GM18858 (cell line): ENCODE measurements around the gene OVAAL.
"Not testable (repeated sequence)": the region's sequence is repeated elsewhere in the genome, so short reads cannot be mapped to it uniquely, and the experiment has no call there.

ENCODE experiments used
- ATAC-seq: cut with Tn5 transposase; IDR thresholded peaks from one replicate; pipeline ENCODE4 v1.9.1; 2021; ENCODE audit not compliant: unreplicated experiment

OVAAL gene

GRCh38 chr1:180540697-180541594, 17.8 kb upstream of the OVAAL start:
- no peak for ATAC-seq

- ATAC-seq = no peak
Observed at GRCh38 chr1:180542113-180542837, 16.5 kb upstream of the OVAAL start.

GRCh38 chr1:180542838-180543145, 16.0 kb upstream of the OVAAL start:
- no peak for ATAC-seq

DNA sequence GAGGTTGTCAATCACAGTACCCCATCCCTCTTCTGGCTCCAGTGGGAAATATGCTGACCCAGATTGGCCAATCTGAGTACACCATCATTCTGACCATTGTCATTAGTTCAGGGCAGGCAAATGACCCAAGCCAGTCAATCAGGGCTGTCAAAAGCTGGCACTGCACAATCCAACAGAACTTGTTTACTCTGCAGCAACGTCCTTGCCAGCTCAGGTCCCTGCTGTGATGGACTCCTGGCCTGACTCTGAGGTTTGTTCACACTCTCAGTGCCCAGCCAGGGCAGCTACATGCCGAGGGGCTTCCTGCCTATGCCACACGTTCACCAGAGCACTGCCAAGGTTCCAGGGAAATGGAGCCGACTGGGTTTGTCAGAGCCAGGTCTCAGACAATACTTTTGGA, 14.7 kb upstream of the OVAAL start:
- ATAC-seq = no peak

DNA sequence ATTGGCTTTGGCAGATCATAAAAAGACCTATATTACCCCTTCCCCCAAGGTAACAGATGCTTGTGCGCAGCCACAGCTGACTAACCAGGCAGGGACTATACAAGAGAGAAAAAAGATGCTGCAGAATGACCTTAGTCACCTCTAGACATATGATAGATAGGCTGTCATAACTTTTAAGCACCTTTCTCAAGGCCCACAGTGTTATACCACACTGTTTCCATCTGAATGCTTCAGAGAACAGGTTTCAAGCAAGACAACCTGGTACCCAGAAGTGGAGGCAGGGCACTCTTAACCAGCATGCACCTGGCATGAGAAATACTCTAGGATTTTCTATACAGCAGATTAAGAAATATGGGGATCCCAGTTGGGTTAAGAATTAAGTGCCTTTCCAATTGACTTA, 12.8 kb upstream of the OVAAL start:
- no peak for ATAC-seq

DNA sequence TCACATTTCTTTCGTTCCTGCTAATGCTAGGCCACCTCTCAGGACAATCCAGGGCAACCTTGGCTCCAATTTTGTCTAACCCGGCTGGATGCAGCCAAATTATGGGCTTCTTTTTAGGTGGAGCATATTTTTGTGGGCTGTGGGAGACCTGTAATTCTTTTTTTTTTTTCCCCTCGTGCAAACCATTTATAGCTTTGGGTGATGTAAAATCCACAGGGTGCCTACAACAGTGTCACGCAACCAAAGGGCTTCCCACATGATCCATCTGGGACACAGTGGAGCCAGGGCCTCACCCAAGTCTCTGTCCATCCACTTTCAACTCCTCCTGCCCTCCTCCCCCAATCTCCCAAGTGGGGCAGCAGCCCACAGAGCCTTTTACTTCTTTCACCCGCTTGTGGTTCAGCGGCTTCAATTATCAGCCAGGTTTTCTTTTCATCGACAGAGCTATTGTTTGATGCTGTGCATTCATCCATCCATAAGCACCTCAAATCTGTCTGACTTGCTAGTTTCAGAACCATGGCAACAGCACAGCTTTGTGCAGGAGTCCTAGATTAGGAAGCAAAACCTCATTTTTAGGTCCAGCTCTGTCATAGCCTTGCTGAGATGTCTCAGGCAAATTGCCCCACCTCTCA, 10.0 kb upstream of the OVAAL start:
- ATAC-seq = no peak

GRCh38 chr1:180549770-180550169, 9.0 kb upstream of the OVAAL start:
- not testable (repeated sequence) for ATAC-seq

DNA sequence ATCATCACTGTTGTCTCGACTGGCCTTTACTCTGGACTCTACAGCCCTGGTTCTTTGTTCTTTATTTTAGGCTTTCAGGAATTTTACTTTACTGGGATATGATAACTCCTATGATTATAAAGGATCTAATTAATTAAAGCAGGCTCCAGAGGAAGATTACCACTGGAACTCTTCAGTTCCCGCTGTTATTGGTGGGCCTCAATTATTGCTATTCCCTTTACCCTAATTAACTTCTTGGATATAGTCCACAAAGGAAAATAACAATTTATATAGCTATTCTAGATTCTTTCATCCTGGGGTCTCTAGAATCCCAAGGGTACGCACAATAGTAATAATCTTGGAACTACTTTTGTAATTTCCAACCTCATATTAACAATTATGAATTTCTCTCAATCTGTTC, 8.5 kb upstream of the OVAAL start:
- no peak for ATAC-seq

- ATAC-seq = no peak
Observed at GRCh38 chr1:180551997-180552396, 6.8 kb upstream of the OVAAL start.

DNA sequence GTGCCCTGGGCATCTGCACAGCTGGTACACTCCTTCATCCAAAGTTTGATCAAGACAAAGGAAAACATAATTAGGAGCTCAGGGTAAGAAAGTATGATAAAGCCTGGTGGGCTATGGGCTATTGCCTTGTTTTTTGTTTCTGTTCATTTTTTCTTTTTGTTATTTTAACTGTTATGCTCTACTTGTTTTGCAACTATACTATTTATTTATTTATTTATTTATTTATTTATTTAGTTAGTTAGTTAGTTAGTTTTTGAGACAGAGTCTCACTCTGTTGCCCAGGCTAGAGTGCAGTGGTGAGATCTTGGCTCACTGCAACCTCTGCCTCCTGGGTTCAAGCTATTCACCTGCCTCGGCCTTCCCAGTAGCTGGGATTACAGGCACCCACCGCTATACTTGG, 5.7 kb upstream of the OVAAL start:
- ATAC-seq = not testable (repeated sequence)

DNA sequence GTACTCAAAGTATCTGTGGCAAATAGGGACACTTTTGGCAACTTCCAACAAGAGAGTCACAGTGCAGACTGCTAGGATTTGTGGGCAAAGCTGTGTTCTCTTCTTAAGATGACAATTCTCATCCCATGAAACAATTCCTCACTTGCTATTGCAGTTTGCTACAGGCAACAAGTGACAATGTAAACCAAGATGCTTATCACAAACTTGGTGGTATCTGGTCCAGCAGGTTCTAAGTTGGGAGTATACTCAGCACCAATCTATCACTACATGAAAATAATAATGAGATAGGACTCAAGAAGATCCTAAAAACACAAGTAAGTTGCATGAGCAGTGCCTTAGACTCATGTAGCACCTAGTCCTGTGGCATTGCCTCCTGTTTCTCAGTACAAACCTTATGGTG, 3.4 kb upstream of the OVAAL start:
- ATAC-seq = no peak

GRCh38 chr1:180560200-180560867, 1.6 kb downstream of the OVAAL start:
- no peak for ATAC-seq

- ATAC-seq = no peak
Observed at GRCh38 chr1:180560868-180561600, 2.3 kb downstream of the OVAAL start.

GRCh38 chr1:180562640-180563025, 3.9 kb downstream of the OVAAL start:
- ATAC-seq = no peak

- no peak for ATAC-seq
Observed at GRCh38 chr1:180563026-180563827, 4.5 kb downstream of the OVAAL start.

DNA sequence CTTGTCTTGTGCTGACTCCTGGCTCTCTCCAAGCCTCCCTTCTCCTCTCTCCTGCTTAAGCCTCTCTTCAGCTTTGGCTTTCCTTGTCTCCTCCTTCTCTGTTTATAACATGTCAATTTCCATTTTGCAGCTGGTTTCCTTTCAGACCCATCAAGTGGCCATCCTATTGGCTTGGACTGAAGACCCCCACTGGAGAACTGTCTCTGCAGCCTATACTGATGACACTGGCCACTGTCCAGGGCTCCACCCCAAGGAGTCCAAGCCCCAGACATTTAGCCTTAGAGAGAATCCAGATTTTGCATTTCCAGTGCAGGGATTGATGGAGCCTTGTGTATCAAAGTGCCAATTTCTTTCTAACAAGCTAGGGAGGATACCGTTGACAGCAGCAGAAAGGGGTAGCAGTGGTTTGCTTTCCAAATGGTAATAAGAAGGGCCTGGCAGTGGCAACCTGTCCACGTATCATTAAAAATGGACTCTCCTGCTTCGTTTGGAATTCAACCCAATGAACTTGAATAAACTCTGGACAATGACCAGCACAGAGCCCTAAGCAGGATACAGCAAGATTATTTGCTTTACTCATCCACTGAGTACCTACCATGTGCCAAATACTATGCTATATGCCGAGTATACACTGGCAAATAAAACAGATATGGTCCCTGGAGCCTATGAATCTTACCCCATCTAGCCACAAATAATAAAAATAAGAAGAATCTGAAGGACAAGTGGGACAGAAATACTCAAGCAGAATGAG, 6.5 kb downstream of the OVAAL start:
- ATAC-seq = no peak

DNA sequence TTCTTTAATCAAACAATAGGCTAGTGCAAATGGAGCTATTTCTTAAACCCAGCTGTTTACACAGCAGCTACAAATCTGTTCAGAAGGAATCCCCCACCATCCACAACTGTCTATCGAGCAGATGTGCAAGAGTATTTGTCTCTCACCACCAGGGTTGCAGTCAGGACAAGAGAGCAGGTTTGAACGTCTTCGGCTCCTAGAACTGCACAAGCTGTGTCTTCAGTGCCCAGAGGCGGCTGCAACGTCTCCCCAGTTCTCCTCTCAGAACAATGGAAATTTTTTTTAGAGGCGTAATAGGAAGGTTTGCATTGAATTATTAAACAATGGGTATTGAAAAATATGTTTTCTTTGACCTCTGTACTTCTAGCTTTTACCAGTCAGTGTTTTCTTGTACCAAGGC, 7.3 kb downstream of the OVAAL start:
- no peak for ATAC-seq

DNA sequence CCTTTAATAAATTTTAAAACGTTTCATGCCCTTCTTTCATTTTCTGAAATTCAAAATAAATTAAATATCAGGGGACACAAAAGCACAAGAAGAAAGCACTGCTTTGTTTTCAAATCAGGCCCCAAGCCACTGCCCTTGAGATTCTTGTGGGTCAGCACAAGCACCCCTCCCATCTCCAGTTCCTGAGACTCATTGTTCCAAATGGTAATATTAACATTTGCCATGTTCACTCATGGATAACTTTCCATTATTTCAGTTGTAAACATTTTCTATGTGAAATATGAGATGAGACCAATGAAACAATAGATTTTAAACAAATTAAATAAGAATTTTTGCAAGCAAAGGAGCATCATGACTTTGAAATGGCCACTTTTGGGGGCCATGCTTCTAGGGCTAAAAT, 7.7 kb downstream of the OVAAL start:
- no peak for ATAC-seq

GRCh38 chr1:180567654-180568053, 8.9 kb downstream of the OVAAL start:
- no peak for ATAC-seq
